HAP-1 (cell line): ENCODE data around the gene KRT8.

ENCODE experiments used
- DNase-seq, 2 experiments: peaks; one replicate each; pipeline ENCODE4 v3.0.0-alpha.2; 2016 to 2020; ENCODE audit warnings: low spot score in 2 of 2
- H3K27me3 ChIP-seq: fragments of 250-450 bp; sonication (Bioruptor Pico); 2 replicates; pipeline ENCODE4 v1.5.1; 2020; ENCODE audit warnings: low read depth, mild to moderate bottlenecking, moderate library complexity
- H3K36me3 ChIP-seq: fragments of 250-450 bp; sonication (Bioruptor Pico); replicated peaks from 2 replicates; pipeline ENCODE4 v1.5.1; 2020; ENCODE audit warnings: mild to moderate bottlenecking
- H3K4me1 ChIP-seq: fragments of 250-450 bp; sonication (Bioruptor Pico); 2 replicates; pipeline ENCODE4 v1.5.1; 2020; ENCODE audit warnings: mild to moderate bottlenecking
- H3K4me3 ChIP-seq: fragments of 250-450 bp; sonication (Bioruptor Pico); 2 replicates; pipeline ENCODE4 v1.5.1; 2020; ENCODE audit warnings: mild to moderate bottlenecking, moderate library complexity
- H3K9me3 ChIP-seq: fragments of 250-450 bp; sonication (Bioruptor Pico); 2 replicates; pipeline ENCODE4 v1.5.1; 2020; ENCODE audit warnings: mild to moderate bottlenecking, moderate library complexity
- in situ Hi-C: fragments of 300-500 bp; cut with MboI; formaldehyde crosslinking; loops from 3 replicates; pipeline ENCODE4 v1.14.3; 2020; ENCODE audit warnings: low sequenced_read_pairs, inconsistent platforms, mixed read lengths

Gene KRT8

DNA sequence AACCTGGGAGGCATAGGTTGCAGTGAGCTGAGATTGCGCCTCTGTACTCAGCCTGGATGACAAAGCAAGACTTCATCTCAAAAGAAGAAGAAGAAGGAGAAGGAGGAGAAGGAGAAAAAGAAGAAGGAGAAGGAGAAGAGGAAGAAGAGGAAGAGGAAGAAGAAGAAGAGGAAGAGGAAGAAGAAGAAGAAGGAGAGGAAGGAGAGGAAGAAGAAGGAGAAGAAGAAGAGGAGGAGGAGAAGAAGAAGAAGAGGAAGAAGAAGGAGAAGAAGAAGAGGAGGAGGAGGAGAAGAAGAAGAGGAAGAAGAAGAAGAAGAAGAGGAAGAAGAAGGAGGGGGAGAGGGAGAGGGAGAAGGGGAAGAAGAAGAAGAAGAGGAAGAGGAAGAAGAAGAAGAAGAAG, 12.9 kb upstream of the KRT8 start:
- H3K4me1 ChIP-seq, result no peaks in the 10 kb centered on the region
- no peaks in the 10 kb centered on the region for H3K36me3 ChIP-seq
- DNase-seq, result no peak
- no peaks in the 10 kb centered on the region for H3K9me3 ChIP-seq
- no peak overlapping the region for H3K4me3 ChIP-seq
- in situ Hi-C loops, result no loop called here
- H3K27me3 ChIP-seq, result no peaks in the 10 kb centered on the region

DNA sequence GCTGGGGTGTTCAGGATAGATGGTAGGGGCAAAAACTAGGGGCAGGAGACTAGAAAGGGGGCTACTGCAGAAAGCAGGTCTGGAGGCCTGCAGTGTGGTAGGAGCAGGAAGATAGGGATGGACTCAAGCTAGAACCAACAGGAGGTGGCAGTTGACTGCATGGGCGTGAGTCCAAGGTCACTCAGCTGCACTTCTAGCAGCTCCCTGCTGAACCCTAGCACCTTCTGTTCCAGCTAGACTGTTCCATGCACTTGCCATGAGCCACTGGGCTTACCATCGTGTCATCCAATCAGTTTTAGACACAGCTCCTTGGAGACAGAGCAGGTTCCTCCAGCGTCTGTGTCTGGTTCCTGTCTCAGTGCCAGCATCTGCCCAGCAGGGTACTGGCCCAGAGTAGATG, 11.3 kb upstream of the KRT8 start:
- in situ Hi-C loops, result no loop called here
- H3K9me3 ChIP-seq, result no peaks in the 10 kb centered on the region

DNA sequence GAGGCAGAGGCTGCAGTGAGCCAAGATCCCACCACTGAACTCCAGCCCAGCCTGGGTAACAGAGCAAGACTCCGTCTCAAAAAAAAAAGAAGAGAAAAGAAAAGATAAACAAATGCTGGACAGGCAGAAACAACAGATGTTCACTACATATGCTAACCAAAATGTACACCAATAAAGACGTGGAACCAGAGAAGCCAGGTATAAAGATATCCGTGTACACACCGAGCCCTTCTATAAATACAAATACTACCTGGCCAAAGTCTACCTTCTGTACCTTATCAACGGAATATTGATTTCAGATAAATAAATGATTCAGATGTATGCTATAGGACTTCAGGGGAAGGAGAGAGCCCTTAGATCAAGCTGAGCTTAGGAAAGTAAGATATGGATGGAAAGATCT, 10.8 kb upstream of the KRT8 start:
- in situ Hi-C loops, result no loop called here
- Histone ChIP-seq H3K36me3 (no peaks in the 10 kb centered on the region), H3K27me3 (no peaks in the 10 kb centered on the region), H3K4me1 (no peaks in the 10 kb centered on the region), H3K9me3 (no peaks in the 10 kb centered on the region), H3K4me3 (no peak overlapping the region)
- no peak for DNase-seq

More for the DNA sequence above, 11.3 kb upstream of the KRT8 start:
- DNase-seq, result no peak
- Histone ChIP-seq H3K4me3 (no peak overlapping the region), H3K36me3 (no peaks in the 10 kb centered on the region), H3K27me3 (no peaks in the 10 kb centered on the region), H3K4me1 (no peaks in the 10 kb centered on the region)

DNA sequence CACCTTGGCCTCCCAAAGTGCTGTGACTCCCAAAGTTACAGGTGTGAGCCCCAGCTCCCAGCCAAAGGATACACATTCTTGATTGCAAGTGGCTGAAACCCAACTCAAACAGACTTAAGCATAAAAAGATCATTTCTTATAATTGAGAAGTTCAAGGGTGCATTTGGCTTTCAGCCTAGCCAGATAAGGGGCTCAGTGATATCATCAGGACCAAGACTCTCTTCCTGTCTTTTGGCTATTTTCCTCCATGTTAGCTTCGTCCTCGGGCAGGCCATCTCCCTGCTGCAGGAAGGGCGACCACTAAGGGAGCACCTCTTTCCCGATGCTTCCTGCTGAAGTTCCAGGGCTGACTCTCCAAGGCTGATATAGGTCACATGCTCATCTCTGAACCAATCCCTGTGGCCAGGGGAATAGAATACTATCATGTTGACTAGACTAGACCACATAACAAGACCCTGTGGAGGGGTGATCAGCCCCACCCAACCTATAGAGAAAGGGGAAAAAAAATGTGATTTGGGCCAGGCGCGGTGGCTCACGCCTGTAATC, 9.8 kb upstream of the KRT8 start:
- no peak for DNase-seq
- in situ Hi-C loops, result no loop called here
- H3K27me3 ChIP-seq, result no peaks in the 10 kb centered on the region
- H3K36me3 ChIP-seq, result no peaks in the 10 kb centered on the region
- H3K9me3 ChIP-seq, result no peaks in the 10 kb centered on the region
- no peaks in the 10 kb centered on the region for H3K4me1 ChIP-seq
- H3K4me3 ChIP-seq, result no peak overlapping the region

DNA sequence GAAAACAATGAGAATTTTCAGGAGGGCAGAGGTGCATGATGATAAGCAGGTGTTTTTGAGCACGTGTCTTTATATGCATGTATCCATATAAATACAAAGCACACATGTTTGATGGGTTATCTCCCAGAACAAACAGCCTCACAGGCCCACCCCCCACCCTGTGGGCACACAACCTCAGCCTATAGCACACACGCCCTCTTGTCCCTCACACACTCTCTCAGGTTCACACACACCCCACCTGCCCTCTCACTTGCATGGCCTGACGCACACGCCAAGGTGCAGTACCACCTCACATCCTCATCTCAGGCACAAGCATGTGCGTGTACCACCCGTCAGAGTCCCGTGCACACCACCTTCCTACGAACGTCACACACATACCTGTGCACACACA, 8.6 kb upstream of the KRT8 start:
- H3K4me3 ChIP-seq, result no peak overlapping the region
- H3K36me3 ChIP-seq, result no peaks in the 10 kb centered on the region
- DNase-seq, result no peak
- in situ Hi-C loops, result no loop called here
- no peaks in the 10 kb centered on the region for H3K27me3 ChIP-seq
- no peaks in the 10 kb centered on the region for H3K9me3 ChIP-seq
- peaks cover 9% of the 10 kb centered on the region for H3K4me1 ChIP-seq

DNA sequence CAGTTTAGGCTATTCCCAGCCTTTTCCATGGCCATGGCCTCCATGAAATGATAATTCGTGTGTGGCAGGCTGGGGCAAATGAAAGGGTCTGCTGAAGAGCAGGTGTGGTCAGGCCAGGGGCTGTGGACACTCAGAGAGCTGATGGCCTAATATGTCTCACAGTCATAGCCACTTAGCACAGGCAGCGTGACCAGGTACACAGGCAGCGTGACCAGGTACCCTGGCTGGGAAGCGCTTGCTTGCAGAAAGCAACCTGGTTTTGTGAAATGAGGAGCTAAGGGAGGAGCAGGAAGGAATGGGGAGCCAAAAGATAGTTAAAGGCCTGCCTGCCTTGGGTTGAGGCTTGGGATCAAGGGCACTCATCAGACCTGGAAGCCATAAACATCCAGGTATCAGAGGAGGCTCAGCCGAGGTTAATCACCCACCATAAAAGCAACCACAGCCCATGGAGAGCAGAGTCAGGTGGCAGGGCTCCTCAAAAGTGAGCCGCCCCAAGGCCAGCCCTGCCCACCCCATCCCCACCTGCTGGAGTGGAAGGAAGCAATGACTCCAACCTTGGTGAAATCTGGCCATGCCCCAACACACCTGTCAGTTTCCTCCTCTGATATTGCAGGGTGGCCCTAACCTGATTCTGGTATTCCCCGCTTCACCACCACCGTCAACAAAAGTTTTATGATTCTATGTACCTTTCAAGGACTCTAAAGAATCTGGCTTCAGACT, 8.0 kb upstream of the KRT8 start:
- no peak overlapping the region for H3K4me3 ChIP-seq
- H3K36me3 ChIP-seq, result no peaks in the 10 kb centered on the region
- in situ Hi-C loops, result no loop called here
- peaks cover 15% of the 10 kb centered on the region for H3K4me1 ChIP-seq
- H3K27me3 ChIP-seq, result no peaks in the 10 kb centered on the region
- H3K9me3 ChIP-seq, result no peaks in the 10 kb centered on the region
- DNase-seq, result no peak

DNA sequence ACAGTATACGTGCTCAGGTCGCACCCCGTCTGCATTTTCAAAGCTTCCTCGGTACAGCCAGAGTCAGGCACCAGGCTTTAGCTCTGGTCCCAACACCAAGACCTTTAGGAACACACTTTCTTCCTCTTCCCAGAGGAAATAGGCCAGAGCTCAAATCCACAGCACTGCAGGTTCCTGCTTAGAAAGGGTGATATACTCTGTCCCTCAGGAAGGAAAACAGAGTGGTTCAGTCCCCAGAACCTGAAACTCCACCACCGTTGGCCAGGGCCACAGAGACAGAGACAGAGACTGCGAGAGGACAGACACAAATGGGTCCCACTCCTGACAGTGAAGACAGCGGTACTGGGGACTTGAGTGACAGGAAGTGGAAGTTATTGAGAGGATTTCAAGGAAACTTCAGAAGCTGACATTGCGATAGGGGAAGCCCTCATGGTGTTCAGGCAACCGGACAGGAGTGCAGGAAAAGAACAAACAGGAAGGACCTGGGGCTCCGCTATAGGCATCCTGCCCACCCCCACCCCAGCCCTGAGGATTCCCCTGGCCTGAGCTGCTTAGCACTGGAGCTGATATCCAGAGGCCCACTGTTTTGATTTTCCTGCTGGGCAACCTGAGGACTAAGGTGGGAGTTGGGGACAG, 5.5 kb upstream of the KRT8 start:
- H3K27me3 ChIP-seq, result no peaks in the 10 kb centered on the region

DNA sequence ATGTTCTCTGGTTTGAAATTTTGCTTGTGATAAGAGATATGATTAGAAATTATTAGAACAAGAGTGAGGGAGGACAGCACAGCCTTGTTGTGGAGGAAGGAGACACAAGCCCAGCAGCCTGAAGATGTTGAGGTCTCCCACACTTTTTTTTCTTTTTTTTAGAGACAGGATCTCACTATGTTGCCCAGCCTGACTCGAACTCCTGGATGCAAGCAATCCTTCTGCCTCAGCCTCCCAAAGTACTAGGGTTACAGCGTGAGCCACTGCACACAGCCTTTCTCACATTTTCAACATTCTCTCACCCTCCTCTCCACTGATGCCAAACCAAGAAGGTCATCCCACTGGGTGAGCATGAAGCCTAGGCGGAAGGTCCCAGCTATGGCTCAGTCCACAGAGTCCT, 4.9 kb upstream of the KRT8 start:
- in situ Hi-C loops, result no loop called here
- no peaks in the 10 kb centered on the region for H3K9me3 ChIP-seq
- no peaks in the 10 kb centered on the region for H3K27me3 ChIP-seq
- no peaks in the 10 kb centered on the region for H3K36me3 ChIP-seq
- H3K4me1 ChIP-seq, result peaks cover 25% of the 10 kb centered on the region
- H3K4me3 ChIP-seq, result no peak overlapping the region
- DNase-seq, result no peak

More for the DNA sequence above, 5.5 kb upstream of the KRT8 start:
- Histone ChIP-seq H3K4me3 (no peak overlapping the region), H3K36me3 (no peaks in the 10 kb centered on the region), H3K9me3 (no peaks in the 10 kb centered on the region), H3K4me1 (peaks cover 25% of the 10 kb centered on the region)
- in situ Hi-C loops, result no loop called here
- no peak for DNase-seq

DNA sequence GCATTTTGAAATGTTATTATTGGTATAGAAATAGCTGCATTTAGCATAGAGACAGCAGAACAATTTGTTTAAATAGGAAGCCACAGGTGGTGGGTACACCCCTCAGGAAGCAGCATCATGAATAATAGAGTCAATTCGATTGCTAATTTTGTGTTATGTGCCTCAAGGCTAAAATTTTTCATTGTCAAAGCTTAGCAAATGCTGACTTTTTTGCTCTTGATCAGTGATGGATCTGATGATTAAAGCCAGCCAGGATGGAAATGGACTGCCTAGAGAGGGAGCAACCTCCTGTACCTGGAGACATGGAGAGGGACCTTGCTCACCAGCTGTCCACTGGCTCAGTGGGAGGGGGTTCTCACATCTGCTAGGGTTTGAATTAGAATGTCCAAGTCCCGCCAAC, 4.5 kb upstream of the KRT8 start:
- Histone ChIP-seq H3K4me3 (no peak overlapping the region), H3K9me3 (no peaks in the 10 kb centered on the region), H3K27me3 (no peaks in the 10 kb centered on the region), H3K36me3 (no peaks in the 10 kb centered on the region), H3K4me1 (peaks cover 27% of the 10 kb centered on the region)
- DNase-seq, result peak in 1 of 2 experiments; percentile 51
- in situ Hi-C loops, result no loop called here

DNA sequence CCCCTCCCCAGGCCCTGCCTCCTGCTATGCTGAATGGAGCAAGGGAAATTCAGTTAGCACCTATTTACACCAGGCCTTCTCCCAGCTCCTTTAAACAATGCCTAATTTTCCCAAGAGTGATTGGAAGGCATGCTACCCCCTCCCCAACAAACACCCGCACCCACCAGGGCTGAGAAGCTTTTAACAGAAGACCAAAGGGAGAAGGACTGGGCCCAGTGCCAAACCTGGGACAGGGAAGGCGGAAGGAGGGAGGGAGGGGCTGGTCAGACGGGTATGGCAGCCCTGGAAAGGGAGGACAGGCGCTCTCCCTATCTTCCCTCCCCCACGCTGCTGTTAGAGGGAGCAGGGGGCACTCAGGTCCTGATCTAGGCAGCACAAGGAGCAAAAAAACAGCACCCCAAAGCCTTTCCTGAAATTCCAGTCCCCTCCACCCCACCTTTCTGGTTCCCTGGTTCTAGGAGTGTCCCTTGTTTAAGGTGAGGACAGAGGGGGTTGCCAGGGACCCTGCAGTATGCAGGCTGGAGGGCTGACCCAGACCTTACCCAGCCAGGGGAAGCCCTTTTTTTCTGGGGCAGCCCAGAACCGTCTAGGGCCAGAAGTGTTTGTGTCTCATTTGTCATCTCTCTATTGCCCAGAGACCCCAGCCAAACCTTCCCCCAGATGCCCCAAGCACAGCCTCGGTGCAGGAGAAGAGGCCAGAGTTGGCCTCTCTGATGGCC, 2.4 kb upstream of the KRT8 start:
- DNase-seq, result peak in 1 of 2 experiments; percentile 73
- H3K4me1 ChIP-seq, result peaks cover 37% of the 10 kb centered on the region
- no peak overlapping the region for H3K4me3 ChIP-seq
- no peaks in the 10 kb centered on the region for H3K9me3 ChIP-seq
- no peaks in the 10 kb centered on the region for H3K36me3 ChIP-seq
- H3K27me3 ChIP-seq, result no peaks in the 10 kb centered on the region
- in situ Hi-C loops, result no loop called here

DNA sequence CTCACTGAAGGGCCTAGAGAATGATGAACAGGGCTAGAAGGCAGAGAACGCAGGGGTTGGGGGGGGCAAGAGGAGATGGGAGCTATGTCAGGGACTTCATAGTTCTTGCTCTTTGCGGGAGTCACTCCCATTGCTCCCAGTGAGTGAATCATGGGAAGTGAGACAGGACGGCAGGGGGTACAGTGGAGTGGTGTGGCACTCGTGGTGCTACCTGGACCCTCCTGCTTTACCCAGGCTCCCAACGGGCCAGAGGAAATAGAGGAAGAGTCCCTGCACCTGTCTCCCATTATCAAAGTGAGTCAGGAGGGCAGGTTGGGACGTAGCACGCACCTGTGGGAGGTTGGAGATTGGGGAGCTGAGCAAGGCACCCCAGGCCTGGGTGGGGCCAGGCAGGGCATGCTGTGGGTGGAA, 1.3 kb upstream of the KRT8 start:
- no peaks in the 10 kb centered on the region for H3K36me3 ChIP-seq
- no peak for DNase-seq
- H3K4me3 ChIP-seq, result no peak overlapping the region
- in situ Hi-C loops, result no loop called here
- no peaks in the 10 kb centered on the region for H3K9me3 ChIP-seq
- peaks cover 37% of the 10 kb centered on the region for H3K4me1 ChIP-seq
- no peaks in the 10 kb centered on the region for H3K27me3 ChIP-seq

DNA sequence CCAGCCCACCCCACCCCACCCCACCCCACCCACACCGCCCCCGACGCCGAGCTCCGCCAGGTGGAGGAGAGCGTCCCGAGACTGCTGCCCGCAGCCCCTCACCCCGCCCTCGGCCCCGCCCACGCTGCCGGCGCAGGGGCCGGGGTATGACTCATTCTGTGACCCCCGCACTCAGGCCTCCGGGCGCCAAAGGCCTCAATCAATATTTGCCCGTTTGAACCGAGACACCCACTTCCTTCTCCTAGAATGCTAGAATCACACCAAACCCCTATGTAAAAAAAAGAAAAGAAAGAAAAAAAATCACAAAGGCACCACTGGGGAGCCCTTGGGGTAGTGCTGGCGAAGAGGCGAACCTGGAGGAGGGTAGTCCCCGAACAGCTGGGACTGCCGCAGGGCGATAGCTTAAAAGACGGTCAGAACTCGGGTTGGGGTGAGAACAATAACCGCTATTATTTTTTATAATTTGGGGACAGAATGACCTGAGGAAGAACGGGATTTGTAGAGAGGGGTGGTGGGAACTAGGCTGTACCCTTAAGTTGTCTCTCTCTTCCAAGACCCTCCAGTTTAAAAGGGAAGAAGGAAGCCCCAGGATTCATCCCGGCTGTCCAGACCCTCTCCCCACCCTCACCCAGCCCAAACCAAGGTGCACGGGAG, 894 bp downstream of the KRT8 start:
- peak overlapping the region; percentile 33 for H3K4me3 ChIP-seq
- H3K4me1 ChIP-seq, result peaks cover 33% of the 10 kb centered on the region
- H3K27me3 ChIP-seq, result no peaks in the 10 kb centered on the region

DNA sequence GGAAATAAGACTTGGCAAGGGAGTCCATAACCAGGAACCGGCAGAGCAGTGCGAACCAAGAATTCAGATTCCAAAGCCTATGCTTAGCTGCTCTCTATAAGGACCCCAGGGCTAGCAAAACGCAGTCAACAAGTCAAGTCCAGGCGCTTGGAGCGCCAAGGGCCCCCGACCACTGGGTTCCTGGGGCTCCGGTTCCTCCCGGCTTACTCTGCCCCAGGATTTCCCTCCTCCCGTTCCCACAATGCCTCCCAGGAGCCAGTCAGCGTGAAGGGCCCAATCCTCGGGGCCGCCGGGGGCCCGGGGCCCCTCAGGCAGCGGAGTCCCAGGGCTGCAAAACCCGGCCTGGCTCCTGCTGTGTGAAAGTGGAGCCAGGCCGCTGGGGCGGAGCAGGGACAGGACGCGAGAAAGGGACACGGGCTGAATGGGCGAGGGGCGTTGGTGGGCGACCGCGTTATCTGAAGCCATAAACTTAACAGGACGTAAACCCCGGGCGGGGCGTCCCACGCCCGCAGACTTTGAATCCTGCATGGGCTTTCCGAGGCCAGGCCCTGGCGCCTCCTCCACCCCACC, 1.5 kb downstream of the KRT8 start:
- peak; percentile 78 to 91 for DNase-seq
- in situ Hi-C loops, result no loop called here
- H3K4me3 ChIP-seq, result peak overlapping the region; percentile 33

More for the DNA sequence above, 894 bp downstream of the KRT8 start:
- Histone ChIP-seq H3K9me3 (no peaks in the 10 kb centered on the region), H3K36me3 (peaks cover 5% of the 10 kb centered on the region)
- in situ Hi-C loops, result no loop called here
- DNase-seq, result peak; percentile 48 to 79

More for the DNA sequence above, 1.5 kb downstream of the KRT8 start:
- H3K36me3 ChIP-seq, result peaks cover 5% of the 10 kb centered on the region
- peaks cover 27% of the 10 kb centered on the region for H3K4me1 ChIP-seq
- H3K27me3 ChIP-seq, result no peaks in the 10 kb centered on the region
- no peaks in the 10 kb centered on the region for H3K9me3 ChIP-seq
